Erythroblast (primary cell): ENCODE data around the gene RAD21L1.

Experiments used
- GATA1 ChIP-seq: IDR thresholded peaks from 2 replicates; pipeline ENCODE4 v1.6.1; 2011; ENCODE audit warnings: low read depth, mild to moderate bottlenecking, control low read depth, low read length, moderate library complexity
- POLR2A ChIP-seq: IDR thresholded peaks from 2 replicates; pipeline ENCODE4 v1.6.1; 2011; ENCODE audit warnings: mild to moderate bottlenecking, low read length

- TF ChIP-seq POLR2A: no peak
- no peak for TF ChIP-seq GATA1
Observed at GRCh38 chr20:1185790-1186334, 40.0 kb upstream of the RAD21L1 start.
